Cardiac fibroblast (primary cell): Measurements from ENCODE around the gene TSPAN14.
A peak's percentile ranks its signal among the peaks of the same experiment; 100 is the strongest.

ENCODE experiments used
- DNase-seq, 2 donors: peaks; one replicate each; pipeline versions ENCODE4 v3.0.0 to v3.0.0-alpha.2; 2010; ENCODE audit warnings: low read depth in 2 of 2
- H3K4me3 ChIP-seq, 2 donors: replicated peaks in 1 of 2; 1 replicate in 1 of 2; 2 replicates in 1 of 2; pipeline ENCODE4 v1.5.1; 2011; ENCODE audit warnings: low read depth in 2 of 2, low read length in 2 of 2, mild to moderate bottlenecking in 2 of 2, moderate library complexity in 1 of 2
- CTCF ChIP-seq: IDR thresholded peaks from one replicate; pipeline ENCODE4 v1.5.1; 2011; ENCODE audit warnings: low read depth, mild to moderate bottlenecking, low read length, inconsistent platforms

TSPAN14 gene

GRCh38 chr10:80487421-80487785 lies 33.3 kb downstream of the TSPAN14 start:
- no peak for TF ChIP-seq CTCF
- no peak overlapping the region for H3K4me3 ChIP-seq
- DNase-seq = no peak

- no peak for DNase-seq
- H3K4me3 ChIP-seq = no peak overlapping the region
- TF ChIP-seq CTCF = no peak
These were observed 33.9 kb downstream of the TSPAN14 start for GRCh38 chr10:80487791-80488538.

- no peak overlapping the region for H3K4me3 ChIP-seq
- DNase-seq = no peak
- TF ChIP-seq CTCF = no peak
These were observed 34.5 kb downstream of the TSPAN14 start for GRCh38 chr10:80488539-80489066.

GRCh38 chr10:80489371-80490112 lies 35.4 kb downstream of the TSPAN14 start:
- no peak for DNase-seq
- no peak overlapping the region for H3K4me3 ChIP-seq

GRCh38 chr10:80491251-80492102 lies 37.4 kb downstream of the TSPAN14 start:
- H3K4me3 ChIP-seq = no peak overlapping the region
- TF ChIP-seq CTCF = no peak
- peak in 1 of 2 donors; percentile 22 for DNase-seq

More at GRCh38 chr10:80489371-80490112, 35.4 kb downstream of the TSPAN14 start:
- no peak for TF ChIP-seq CTCF

GRCh38 chr10:80492848-80493521 lies 38.9 kb downstream of the TSPAN14 start:
- no peak for TF ChIP-seq CTCF
- no peak overlapping the region for H3K4me3 ChIP-seq
- DNase-seq = no peak
